ENCODE measurements around the gene RNF220. TPM values are rescaled to one million over a fixed set of nuclear protein-coding genes. Genes with fewer than 3 reads are reported as not detected.

RNF220 gene
- total RNA-seq, 1 donor from 2014 or later, result 52.5 TPM

DNA sequence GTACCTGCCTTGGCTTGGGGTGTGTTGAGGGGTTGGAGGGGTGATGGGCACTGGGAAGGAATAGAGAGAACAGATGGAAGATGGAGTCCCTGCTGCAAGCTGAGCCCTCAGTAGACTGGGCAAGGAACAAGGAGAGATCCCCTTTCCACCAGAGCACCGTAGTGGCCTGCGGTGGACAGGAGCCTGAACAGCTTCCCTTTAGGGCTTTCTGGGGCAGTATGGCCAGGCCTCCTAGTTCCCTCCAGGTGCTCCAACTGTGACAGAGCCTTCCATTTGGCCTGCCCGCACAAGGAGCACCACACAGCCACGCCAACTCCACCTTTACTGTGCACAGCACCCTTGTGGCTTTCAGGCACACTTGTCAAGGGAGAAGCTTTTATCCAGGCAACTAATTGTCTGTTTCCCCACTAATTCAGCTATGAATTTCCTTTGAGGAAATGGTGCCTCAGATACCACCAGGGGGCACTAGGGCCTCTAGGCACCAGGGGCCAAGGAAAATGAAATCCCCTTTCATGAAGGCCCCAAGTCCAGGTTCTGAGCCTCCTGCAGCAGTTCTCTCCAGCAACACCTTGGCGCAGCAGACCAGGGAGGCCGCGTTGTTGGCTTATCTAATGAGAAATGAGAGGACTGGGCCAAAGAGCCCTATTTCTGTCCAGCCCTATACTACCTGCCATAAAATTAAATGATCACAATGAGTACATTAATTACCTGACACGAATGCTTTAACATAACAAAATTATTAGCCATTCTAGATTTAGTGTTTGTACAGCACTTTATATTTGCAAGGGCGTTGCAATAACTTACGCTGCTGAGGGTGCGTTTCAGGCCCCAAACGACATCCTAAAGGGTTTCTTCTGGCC is 26.9 kb upstream of the RNF220 start:
- no peaks in the 10 kb centered on the region for H3K36me3 ChIP-seq
- H3K27ac ChIP-seq, result no peak overlapping the region
- no peaks in the 10 kb centered on the region for H3K4me1 ChIP-seq
- TF ChIP-seq POLR2AphosphoS5 (IDR thresholded peaks at IDR 0.05; ENCODE audit: insufficient read depth in 1 of 2, low read depth in 1 of 2) (no peak), POLR2A (IDR thresholded peaks at IDR 0.05) (no peak)
- TF ChIP-seq, protein P1, sequence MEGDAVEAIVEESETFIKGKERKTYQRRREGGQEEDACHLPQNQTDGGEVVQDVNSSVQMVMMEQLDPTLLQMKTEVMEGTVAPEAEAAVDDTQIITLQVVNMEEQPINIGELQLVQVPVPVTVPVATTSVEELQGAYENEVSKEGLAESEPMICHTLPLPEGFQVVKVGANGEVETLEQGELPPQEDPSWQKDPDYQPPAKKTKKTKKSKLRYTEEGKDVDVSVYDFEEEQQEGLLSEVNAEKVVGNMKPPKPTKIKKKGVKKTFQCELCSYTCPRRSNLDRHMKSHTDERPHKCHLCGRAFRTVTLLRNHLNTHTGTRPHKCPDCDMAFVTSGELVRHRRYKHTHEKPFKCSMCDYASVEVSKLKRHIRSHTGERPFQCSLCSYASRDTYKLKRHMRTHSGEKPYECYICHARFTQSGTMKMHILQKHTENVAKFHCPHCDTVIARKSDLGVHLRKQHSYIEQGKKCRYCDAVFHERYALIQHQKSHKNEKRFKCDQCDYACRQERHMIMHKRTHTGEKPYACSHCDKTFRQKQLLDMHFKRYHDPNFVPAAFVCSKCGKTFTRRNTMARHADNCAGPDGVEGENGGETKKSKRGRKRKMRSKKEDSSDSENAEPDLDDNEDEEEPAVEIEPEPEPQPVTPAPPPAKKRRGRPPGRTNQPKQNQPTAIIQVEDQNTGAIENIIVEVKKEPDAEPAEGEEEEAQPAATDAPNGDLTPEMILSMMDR (IDR thresholded peaks at IDR 0.05), result peak; percentile 29 to 47 (median 35)
- no peaks in the 10 kb centered on the region for H3K27me3 ChIP-seq
- no peaks in the 10 kb centered on the region for H3K9me3 ChIP-seq
- no peak overlapping the region for H3K4me3 ChIP-seq
- intact Hi-C loops (cut with DNase I), result no loop called here
- DNase-seq (ENCODE audit: extremely low spot score in 2 of 2), result no peak

DNA sequence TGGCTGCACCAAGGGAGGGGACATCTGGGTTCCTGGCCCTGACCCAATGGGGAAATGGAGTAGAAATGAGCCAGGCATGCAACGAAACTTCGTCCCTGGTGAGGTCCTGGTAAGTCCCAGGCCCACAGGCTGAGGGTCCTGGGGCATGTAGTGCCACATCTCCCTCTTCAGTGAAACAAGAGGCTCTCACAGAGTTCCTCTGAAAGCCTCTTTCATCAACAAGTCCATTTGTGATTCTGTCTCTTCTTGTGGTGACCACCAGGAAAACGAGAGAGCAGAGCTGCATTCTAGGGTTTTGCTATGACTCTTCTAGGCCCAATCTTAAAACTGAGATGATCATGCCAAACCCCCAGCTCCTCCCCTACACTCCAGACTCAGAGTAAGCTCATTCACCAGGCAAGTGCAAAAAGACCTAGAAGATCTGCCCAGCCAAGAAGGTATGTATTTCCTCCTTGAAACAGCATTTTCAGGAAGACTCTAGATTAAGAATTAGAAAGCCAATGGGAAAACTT is 24.3 kb upstream of the RNF220 start:
- no peak for DNase-seq (ENCODE audit: extremely low spot score in 2 of 2)
- H3K27ac ChIP-seq, result no peak overlapping the region
- H3K4me3 ChIP-seq, result no peak overlapping the region
- intact Hi-C loops (cut with DNase I), result no loop called here
- H3K27me3 ChIP-seq, result no peaks in the 10 kb centered on the region
- H3K9me3 ChIP-seq, result no peaks in the 10 kb centered on the region
- TF ChIP-seq, protein P1 (IDR thresholded peaks at IDR 0.05), result no peak
- TF ChIP-seq POLR2A (IDR thresholded peaks at IDR 0.05) (no peak), POLR2AphosphoS5 (IDR thresholded peaks at IDR 0.05; ENCODE audit: insufficient read depth in 1 of 2, low read depth in 1 of 2) (no peak)
- no peaks in the 10 kb centered on the region for H3K4me1 ChIP-seq
- H3K36me3 ChIP-seq, result no peaks in the 10 kb centered on the region

DNA sequence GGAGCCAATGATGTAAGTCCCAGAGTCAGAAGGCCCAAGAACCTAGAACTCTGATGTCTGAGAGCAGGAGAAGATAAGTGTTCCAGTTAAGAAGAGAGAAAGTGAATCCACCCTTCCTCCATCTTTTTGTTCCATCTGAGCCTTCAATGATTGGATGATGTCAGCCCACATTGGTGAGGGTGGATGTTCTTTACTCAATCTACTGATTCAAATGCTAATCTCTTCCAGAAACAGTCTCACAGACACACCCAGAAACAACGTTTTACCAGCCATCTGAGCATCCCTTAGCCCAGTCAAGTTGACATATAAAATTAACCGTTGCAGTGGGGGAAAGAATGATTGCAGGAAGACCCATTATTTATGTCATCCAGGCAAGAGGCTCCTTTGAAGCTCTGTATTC is 16.5 kb upstream of the RNF220 start:
- no peak for DNase-seq (ENCODE audit: extremely low spot score in 2 of 2)
- Histone ChIP-seq H3K4me1 (no peaks in the 10 kb centered on the region), H3K36me3 (no peaks in the 10 kb centered on the region), H3K4me3 (no peak overlapping the region), H3K9me3 (no peaks in the 10 kb centered on the region), H3K27ac (no peak overlapping the region), H3K27me3 (no peaks in the 10 kb centered on the region)
- intact Hi-C loops (cut with DNase I), result no loop called here
- TF ChIP-seq POLR2AphosphoS5 (IDR thresholded peaks at IDR 0.05; ENCODE audit: insufficient read depth in 1 of 2, low read depth in 1 of 2), result no peak
- TF ChIP-seq, protein P1 (IDR thresholded peaks at IDR 0.05), result no peak
- no peak for TF ChIP-seq POLR2A (IDR thresholded peaks at IDR 0.05)

DNA sequence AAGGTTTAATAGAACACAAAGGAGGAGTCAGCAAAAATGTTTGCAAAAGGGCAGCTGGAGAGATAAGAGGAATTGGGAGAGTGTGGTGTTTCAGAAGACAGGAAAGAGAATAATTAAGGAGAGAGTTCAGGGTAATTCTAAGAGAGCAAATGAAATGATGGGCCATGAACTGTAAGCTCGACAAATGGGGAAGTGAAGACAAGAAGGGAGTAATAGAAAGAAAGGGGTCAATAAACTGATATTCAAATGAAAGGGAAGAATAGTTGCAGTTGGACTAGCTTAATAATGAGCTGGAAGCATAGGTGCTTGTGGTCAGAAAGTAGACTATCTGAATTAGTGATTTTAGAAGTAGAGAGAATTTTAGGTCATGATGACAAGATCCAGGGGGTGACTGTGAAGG is 15.6 kb upstream of the RNF220 start:
- Histone ChIP-seq H3K4me1 (no peaks in the 10 kb centered on the region), H3K9me3 (no peaks in the 10 kb centered on the region), H3K4me3 (no peak overlapping the region), H3K36me3 (no peaks in the 10 kb centered on the region), H3K27ac (no peak overlapping the region), H3K27me3 (no peaks in the 10 kb centered on the region)
- DNase-seq (ENCODE audit: extremely low spot score in 2 of 2), result no peak
- TF ChIP-seq POLR2AphosphoS5 (IDR thresholded peaks at IDR 0.05; ENCODE audit: insufficient read depth in 1 of 2, low read depth in 1 of 2) (no peak), POLR2A (IDR thresholded peaks at IDR 0.05) (no peak)
- TF ChIP-seq, protein P1 (IDR thresholded peaks at IDR 0.05), result no peak
- intact Hi-C loops (cut with DNase I), result no loop called here

DNA sequence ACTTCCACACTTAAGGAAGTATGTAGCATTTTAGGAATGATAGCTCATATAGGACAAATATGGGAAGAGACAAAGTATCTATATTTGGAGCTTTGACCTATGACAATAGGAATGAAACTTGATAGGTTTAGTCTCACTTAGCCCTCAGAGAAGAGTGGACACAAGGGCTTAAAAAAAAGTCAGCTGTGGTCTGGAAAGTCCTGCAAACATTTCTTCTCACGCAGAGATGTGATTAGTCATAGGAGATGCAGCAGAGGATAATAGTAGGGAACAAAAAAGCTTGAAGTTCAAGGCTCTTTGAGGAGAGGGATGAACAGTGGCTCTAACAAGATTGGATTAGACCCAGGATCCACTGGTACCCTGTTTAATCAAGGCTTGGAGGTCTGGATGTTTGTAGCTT is 14.8 kb upstream of the RNF220 start:
- TF ChIP-seq, protein P1 (IDR thresholded peaks at IDR 0.05), result no peak
- no peak for TF ChIP-seq POLR2AphosphoS5 (IDR thresholded peaks at IDR 0.05; ENCODE audit: insufficient read depth in 1 of 2, low read depth in 1 of 2)
- no peak for TF ChIP-seq POLR2A (IDR thresholded peaks at IDR 0.05)
- H3K27ac ChIP-seq, result no peak overlapping the region
- H3K27me3 ChIP-seq, result no peaks in the 10 kb centered on the region
- H3K4me1 ChIP-seq, result no peaks in the 10 kb centered on the region
- H3K9me3 ChIP-seq, result no peaks in the 10 kb centered on the region
- intact Hi-C loops (cut with DNase I), result no loop called here
- no peak for DNase-seq (ENCODE audit: extremely low spot score in 2 of 2)
- no peak overlapping the region for H3K4me3 ChIP-seq
- H3K36me3 ChIP-seq, result no peaks in the 10 kb centered on the region
